T-helper 17 cell (primary cell): ENCODE data around the gene NBPF1. TPM values are rescaled to one million over a fixed set of nuclear protein-coding genes. Genes with fewer than 3 reads are reported as not detected.
"Not testable (repeated sequence)": the region's sequence is repeated elsewhere in the genome, so short reads cannot be mapped to it uniquely, and the experiment has no call there.

ENCODE experiments used
- ATAC-seq: fragments of 150-1000 bp; cut with Tn5 transposase; 2 replicates; pipeline ENCODE4 v1.10.0; 2021; ENCODE audit warnings: mild to moderate bottlenecking, moderate library complexity
- DNase-seq, 3 donors: peaks; one replicate each; pipeline versions ENCODE4 v3.0.0 to v3.0.0-alpha.2; 2020 to 2021
- H3K9me3 ChIP-seq: one replicate; pipeline ENCODE4 v1.7.0; 2013; ENCODE audit warnings: low read length, mild to moderate bottlenecking; ENCODE audit not compliant: control insufficient read depth, poor library complexity, severe bottlenecking
- H3K27ac Mint-ChIP-seq: one replicate; pipeline ENCODE4 v1.8.0; 2022; ENCODE audit warnings: mild to moderate bottlenecking, moderate library complexity, mixed read lengths
- H3K27me3 Mint-ChIP-seq: one replicate; pipeline ENCODE4 v1.8.0; 2022; ENCODE audit warnings: mixed read lengths
- H3K36me3 Mint-ChIP-seq: one replicate; pipeline ENCODE4 v1.8.0; 2022; ENCODE audit warnings: low read depth, mixed read lengths
- H3K4me1 Mint-ChIP-seq: one replicate; pipeline ENCODE4 v1.8.0; 2022; ENCODE audit warnings: mild to moderate bottlenecking, mixed read lengths
- H3K4me3 Mint-ChIP-seq: one replicate; pipeline ENCODE4 v1.8.0; 2022; ENCODE audit warnings: mild to moderate bottlenecking, moderate library complexity, mixed read lengths
- total RNA-seq, 4 donors: library from RNA in 2 of 4; stranded (reverse) in 2 of 4; gene quantifications; one replicate each; pipeline ENCODE4 v1.2.3 and lab custom pipeline; 2022 to 2026

Gene NBPF1
- total RNA-seq, 2 donors from 2014 or later, result 9.7 to 17.6 TPM

- ATAC-seq, H3K36me3 Mint-ChIP-seq, H3K4me3 Mint-ChIP-seq: not testable (repeated sequence)
Measured at GRCh38 chr1:16528338-16528737, 85.0 kb downstream of the NBPF1 start.

GRCh38 chr1:16525769-16526168, 87.6 kb downstream of the NBPF1 start:
- H3K4me1 Mint-ChIP-seq, DNase-seq, ATAC-seq, H3K36me3 Mint-ChIP-seq, H3K4me3 Mint-ChIP-seq, H3K9me3 ChIP-seq, H3K27ac Mint-ChIP-seq: not testable (repeated sequence)
- H3K27me3 Mint-ChIP-seq, result peaks cover 17% of the 10 kb centered on the region

More at GRCh38 chr1:16528338-16528737, 85.0 kb downstream of the NBPF1 start:
- H3K27ac Mint-ChIP-seq, DNase-seq, H3K9me3 ChIP-seq, H3K4me1 Mint-ChIP-seq: not testable (repeated sequence)
- H3K27me3 Mint-ChIP-seq, result peaks cover 26% of the 10 kb centered on the region

GRCh38 chr1:16521679-16522078, 91.7 kb downstream of the NBPF1 start:
- not testable (repeated sequence) for H3K9me3 ChIP-seq, H3K4me1 Mint-ChIP-seq, H3K36me3 Mint-ChIP-seq, DNase-seq, ATAC-seq, H3K27ac Mint-ChIP-seq, H3K4me3 Mint-ChIP-seq
- peaks cover 58% of the 10 kb centered on the region for H3K27me3 Mint-ChIP-seq

- H3K4me3 Mint-ChIP-seq, result no peak overlapping the region
- peaks cover 2% of the 10 kb centered on the region for H3K36me3 Mint-ChIP-seq
- H3K9me3 ChIP-seq, result no peaks in the 10 kb centered on the region
- H3K27me3 Mint-ChIP-seq, result peaks cover 58% of the 10 kb centered on the region
- H3K4me1 Mint-ChIP-seq, result no peaks in the 10 kb centered on the region
- ATAC-seq (no peak), DNase-seq (no peak)
- no peak overlapping the region for H3K27ac Mint-ChIP-seq
Measured at GRCh38 chr1:16521288-16521583, 92.1 kb downstream of the NBPF1 start.

GRCh38 chr1:16520435-16521287, 92.7 kb downstream of the NBPF1 start:
- ATAC-seq, H3K9me3 ChIP-seq, H3K4me3 Mint-ChIP-seq, H3K27ac Mint-ChIP-seq, DNase-seq, H3K4me1 Mint-ChIP-seq, H3K36me3 Mint-ChIP-seq: not testable (repeated sequence)
- H3K27me3 Mint-ChIP-seq, result peaks cover 54% of the 10 kb centered on the region

GRCh38 chr1:16519255-16519951, 94.0 kb downstream of the NBPF1 start:
- H3K27ac Mint-ChIP-seq, H3K36me3 Mint-ChIP-seq, H3K4me3 Mint-ChIP-seq, H3K4me1 Mint-ChIP-seq, DNase-seq, H3K9me3 ChIP-seq, ATAC-seq: not testable (repeated sequence)
- H3K27me3 Mint-ChIP-seq, result peaks cover 54% of the 10 kb centered on the region

- DNase-seq, H3K9me3 ChIP-seq, ATAC-seq, H3K27ac Mint-ChIP-seq, H3K4me1 Mint-ChIP-seq, H3K4me3 Mint-ChIP-seq, H3K36me3 Mint-ChIP-seq: not testable (repeated sequence)
- peaks cover 54% of the 10 kb centered on the region for H3K27me3 Mint-ChIP-seq
Measured at GRCh38 chr1:16518913-16519254, 94.5 kb downstream of the NBPF1 start.

GRCh38 chr1:16516694-16517410, 96.5 kb downstream of the NBPF1 start:
- H3K27me3 Mint-ChIP-seq, result peaks cover 48% of the 10 kb centered on the region
- H3K9me3 ChIP-seq, DNase-seq, H3K36me3 Mint-ChIP-seq, H3K4me3 Mint-ChIP-seq, H3K27ac Mint-ChIP-seq, ATAC-seq, H3K4me1 Mint-ChIP-seq: not testable (repeated sequence)

- H3K36me3 Mint-ChIP-seq, H3K4me1 Mint-ChIP-seq, H3K27ac Mint-ChIP-seq, H3K4me3 Mint-ChIP-seq, H3K9me3 ChIP-seq: not testable (repeated sequence)
- ATAC-seq, result peak; percentile 70
- DNase-seq, result peak; percentile 54 to 73 (median 69)
- peaks cover 27% of the 10 kb centered on the region for H3K27me3 Mint-ChIP-seq
Measured at GRCh38 chr1:16514107-16515055, 99.0 kb downstream of the NBPF1 start, which contains the start of gene RNU1-1. TSS of gene RNU1-1 (minus strand) at chr1:16514285.

- H3K27ac Mint-ChIP-seq, H3K4me3 Mint-ChIP-seq, H3K4me1 Mint-ChIP-seq, H3K36me3 Mint-ChIP-seq, H3K9me3 ChIP-seq: not testable (repeated sequence)
- H3K27me3 Mint-ChIP-seq, result peaks cover 19% of the 10 kb centered on the region
- DNase-seq (peak in 2 of 3 donors; percentile 38), ATAC-seq (peak; percentile 95)
Measured at GRCh38 chr1:16513412-16514106, 99.8 kb downstream of the NBPF1 start.

- H3K4me1 Mint-ChIP-seq, ATAC-seq: not testable (repeated sequence)
- peak in 1 of 3 donors; percentile 25 for DNase-seq
Measured at GRCh38 chr1:16512624-16513411, 100.5 kb downstream of the NBPF1 start.

More at GRCh38 chr1:16512624-16513411, 100.5 kb downstream of the NBPF1 start:
- H3K36me3 Mint-ChIP-seq, H3K4me3 Mint-ChIP-seq, H3K27ac Mint-ChIP-seq, H3K9me3 ChIP-seq: not testable (repeated sequence)
- H3K27me3 Mint-ChIP-seq, result peaks cover 11% of the 10 kb centered on the region
